SHP77 (cell line): ENCODE data around the gene ULK4.
"Not testable (repeated sequence)": the region's sequence is repeated elsewhere in the genome, so short reads cannot be mapped to it uniquely, and the experiment has no call there.

Experiments
- DNase-seq, 2 experiments: peaks; one replicate each; lab custom pipeline; 2025; lab: John Stamatoyannopoulos, UW

Gene ULK4

DNA sequence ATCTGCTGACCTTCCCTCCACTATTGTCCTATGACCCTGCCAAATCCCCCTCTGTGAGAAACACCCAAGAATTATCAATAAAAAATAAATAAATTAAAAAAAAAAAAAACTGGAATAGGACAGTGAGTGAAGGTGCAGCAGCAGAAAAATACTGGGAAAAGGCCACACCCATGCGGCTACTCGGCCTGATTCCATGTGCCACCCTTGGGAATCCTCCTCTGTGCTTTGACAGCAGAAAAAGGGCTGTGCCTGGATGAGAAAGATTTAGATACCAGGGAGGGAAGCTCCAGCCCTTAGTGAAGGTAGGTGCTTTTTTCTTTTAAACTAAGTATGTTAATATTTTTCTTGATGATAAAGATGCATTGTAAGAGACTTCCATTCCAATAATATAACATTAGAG is 654.8 kb downstream of the ULK4 start:
- no peak for DNase-seq

DNA sequence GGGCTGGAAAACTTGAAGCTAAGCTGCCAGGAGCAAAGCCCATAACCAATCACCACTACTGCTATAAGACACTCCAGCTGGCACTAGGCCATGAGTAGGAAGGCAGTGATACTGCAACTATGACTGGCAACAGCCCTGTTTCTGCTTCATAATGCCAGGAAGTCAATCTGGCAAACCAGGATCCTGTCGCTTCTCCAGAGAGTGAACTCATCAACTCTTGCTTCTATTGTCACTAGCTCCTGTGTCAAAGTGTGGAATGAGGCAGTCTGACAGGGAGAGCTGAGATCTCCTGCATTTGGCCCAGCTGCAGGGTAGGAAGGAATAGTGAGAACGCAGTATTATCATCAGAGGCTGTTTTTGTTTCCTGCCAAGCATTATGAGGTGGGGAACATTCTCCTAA is 657.3 kb downstream of the ULK4 start:
- peak in 1 of 2 experiments; percentile 5 for DNase-seq

DNA sequence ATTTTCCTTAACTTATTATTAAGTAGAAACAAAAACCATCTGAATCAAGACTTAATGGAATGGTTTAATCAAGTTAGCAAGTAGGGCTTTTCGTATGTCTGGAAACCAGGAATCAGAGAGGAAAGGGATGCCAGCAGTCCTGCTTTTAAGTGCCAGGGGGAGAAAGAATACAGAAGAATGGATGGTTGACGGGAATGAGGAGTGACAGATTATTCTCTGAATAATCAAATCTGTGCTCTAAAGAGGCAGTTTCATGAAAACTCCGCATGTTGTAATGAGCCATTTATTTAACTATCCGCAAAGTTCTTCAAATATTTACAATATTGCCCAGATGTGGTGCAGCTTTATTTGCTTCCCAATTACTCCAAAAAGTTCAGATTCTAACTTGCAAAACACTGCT is 659.6 kb downstream of the ULK4 start:
- DNase-seq = no peak

DNA sequence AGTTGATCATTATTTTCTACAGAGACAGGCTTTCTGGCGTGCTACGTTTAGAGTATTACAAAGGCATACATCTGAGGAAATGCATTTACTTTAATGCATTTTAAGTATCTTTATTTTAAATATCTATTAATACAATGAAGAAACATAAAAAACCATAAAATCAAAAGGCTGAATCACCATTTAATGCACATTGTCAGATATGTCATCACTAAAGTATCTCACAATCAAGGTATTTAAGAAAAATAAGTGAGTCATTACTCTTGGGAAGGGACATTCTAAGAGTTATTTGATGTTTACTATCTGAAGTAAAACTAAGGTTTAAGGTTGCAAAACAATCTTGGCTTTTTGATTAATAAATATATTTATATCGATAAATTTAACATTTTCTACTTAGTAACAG is 660.4 kb downstream of the ULK4 start:
- no peak for DNase-seq

DNA sequence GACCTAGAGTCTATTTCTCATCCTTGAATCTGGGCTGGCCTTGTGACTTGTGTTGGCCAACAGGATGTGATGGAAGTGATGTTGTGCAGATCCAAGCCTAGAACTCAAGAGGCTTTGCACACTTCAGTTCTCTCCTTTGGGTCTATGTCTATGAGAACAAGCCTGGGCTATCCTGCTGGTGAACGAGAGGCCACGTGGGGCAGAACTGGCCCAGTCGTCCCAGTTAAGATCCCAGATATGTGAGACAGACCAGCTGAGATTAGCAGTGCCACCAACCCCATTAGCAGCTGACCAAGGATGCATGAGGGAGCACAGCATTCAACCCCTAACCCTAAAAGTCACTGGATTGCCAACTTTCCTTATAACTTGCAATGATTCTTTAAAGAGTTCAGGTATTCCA is 662.9 kb downstream of the ULK4 start:
- DNase-seq = no peak

DNA sequence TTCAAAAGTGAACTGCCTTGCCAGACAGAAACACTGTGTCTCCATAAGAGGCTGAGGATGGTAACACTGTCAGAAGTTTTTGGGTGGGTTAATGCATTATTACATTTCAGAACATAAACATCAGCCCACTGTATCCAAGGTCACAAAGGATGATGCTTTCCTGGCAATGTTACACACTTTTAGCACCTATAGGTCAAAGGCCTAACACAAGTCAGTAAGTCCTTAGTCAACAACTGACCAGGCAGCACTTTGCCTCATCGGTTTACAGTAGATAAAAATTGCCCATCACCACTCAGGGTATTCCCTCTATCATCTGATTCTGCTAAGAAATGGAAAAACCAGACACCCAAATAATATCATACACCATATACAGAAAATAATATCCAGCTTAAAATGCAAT is 664.2 kb downstream of the ULK4 start:
- DNase-seq = no peak

DNA sequence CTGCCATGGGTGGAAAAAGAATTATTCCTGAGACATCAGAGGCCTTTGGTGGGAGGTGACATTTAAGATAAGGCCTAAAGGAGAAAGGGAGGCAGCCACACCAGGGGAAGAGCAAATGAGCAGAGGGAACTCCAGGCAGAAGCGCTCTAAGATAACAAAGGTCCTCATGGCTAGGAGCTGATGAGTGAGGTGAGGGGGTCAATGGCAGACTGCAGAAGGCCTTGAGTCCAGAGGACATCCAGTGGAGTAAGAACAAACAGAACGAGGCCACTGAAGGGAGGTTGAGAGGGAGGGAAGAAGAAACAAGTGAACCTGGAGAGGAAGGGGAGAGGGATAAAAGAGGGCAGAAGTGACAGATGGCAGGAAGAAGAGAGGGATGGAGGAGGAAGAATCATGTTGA is 665.3 kb downstream of the ULK4 start:
- no peak for DNase-seq

DNA sequence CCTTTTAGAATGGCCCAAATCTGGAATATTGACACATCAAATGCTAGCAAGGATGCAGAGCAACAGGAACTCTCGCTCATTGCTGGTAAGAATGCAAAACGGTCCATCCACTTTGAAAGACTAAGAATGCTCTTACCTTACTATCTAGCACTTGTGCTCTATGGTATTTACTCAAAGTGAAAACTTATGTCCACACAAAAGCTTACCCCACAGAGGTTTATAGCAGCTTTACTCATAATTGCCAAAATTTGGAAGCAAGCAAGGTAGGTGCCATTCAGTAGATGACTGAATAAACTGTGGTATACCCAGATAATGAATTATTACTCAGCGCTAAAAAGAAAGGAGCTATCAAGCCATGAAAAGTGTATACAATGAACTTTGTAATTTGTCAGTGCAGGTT is 666.2 kb downstream of the ULK4 start:
- DNase-seq = no peak

DNA sequence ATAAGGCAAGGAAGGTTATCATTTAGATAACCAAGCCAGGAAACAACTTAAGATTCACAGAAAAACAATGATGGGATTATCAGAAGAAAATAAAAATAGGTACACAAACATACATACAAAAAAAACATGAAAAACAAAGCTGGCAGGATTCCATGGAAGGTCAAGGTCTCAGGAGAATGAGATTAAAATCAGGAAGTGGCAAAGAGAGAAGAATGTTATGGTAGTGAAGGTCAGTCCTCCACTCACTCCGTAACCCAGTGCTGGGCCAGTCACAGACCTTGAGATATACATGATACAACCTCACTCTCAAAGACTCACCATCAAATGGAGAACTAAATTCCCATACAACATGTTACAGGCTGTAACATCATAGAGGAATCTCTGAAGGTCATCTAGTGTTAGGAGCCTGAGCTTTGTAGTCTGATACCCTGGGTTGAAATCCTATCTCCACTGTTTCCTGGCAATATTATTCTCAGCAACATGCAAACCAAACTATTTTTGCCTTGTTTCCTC is 668.7 kb downstream of the ULK4 start:
- no peak for DNase-seq

DNA sequence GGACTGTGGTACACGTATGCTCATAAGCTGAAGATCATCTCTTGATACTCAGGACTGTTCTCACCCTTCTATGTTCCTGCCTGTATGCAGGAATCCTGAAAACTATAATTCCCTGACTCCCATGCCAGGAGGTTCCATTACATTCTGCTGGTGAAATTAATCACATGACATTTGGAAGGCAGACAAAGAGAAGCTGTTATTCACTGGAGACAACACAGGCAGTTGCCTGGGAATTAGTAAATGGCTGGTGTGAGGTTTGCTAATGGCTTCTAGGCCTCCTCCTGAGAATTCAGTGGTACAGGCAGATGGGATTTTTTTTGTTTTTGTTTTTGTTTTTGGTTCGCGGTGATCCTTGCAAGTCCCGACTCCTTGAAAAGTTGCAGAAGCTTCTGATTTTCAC is 671.2 kb downstream of the ULK4 start:
- DNase-seq = no peak

DNA sequence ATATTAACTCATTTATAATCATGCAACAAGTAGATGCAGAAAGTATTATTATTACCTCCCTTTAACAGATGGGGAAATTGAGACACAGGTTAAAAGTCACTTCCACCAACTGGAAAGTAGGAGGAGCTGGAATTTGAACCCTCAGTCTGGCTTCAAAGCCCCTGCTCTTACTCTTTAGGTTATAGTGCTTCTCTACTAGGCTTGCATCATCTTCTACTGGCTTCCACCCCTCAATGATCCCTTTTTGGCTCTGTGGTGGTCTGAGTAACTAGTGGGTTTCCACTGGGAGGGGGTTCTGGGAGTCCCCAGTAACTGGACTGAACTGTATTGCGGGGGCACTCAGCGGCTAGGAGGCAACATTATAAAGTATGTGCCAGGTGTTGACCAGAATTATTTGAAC is 671.6 kb downstream of the ULK4 start:
- no peak for DNase-seq

DNA sequence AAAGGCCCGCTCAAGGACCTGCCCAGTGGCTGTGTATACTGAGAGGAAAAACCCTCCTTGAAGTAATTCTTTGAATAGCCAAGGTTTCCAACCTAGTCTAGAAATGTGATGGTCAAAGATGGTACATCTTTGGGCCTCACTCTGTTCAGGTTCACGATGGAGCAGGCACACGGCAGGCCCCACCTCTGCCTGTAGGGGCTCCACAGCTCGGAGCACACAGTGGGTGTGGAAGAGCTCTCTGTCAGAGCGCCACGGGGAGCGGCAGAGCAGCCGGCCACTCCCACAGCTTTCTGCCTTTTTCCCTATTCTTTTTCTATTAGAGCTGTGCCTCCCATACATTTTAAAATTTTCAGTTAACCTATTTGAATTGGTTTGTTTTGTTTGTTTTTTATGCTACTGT is 673.1 kb downstream of the ULK4 start:
- DNase-seq = no peak

DNA sequence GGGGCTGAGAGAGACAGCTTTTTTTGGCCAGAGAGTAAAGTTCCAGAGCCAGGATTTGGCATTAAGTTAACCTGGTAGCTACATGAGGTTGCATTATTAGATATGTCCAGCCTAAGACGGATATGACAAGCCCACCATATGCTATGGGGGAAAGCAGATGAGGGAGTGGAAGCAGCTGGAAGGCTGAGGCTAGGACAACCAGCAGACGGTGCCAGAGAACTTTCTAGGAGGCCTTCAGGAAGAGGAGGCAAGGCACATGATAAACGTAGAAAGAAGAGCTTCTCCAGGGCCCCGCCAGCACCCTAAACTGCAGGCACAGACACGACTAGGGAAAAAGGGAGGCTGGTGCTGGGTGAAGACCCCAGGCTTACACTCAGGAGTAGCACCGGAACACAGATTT is 675.6 kb downstream of the ULK4 start:
- no peak for DNase-seq

DNA sequence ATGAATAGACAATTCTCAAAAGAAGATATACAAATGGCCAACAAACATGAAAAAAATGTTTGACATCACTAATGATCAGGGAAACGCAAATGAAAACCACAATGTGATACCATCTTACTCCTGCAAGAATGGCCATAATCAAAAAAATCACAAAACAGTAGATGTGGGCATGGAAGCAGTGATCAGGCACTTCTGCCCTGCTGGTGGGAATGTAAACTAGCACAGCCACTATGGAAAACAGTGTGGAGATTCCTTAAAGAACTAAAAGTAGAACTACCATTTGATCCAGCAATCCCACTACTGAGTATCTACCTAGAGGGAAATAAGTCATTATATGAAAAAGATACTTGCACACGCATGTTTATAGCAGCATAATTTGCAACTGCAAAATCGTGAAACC is 677.0 kb downstream of the ULK4 start:
- not testable (repeated sequence) for DNase-seq

DNA sequence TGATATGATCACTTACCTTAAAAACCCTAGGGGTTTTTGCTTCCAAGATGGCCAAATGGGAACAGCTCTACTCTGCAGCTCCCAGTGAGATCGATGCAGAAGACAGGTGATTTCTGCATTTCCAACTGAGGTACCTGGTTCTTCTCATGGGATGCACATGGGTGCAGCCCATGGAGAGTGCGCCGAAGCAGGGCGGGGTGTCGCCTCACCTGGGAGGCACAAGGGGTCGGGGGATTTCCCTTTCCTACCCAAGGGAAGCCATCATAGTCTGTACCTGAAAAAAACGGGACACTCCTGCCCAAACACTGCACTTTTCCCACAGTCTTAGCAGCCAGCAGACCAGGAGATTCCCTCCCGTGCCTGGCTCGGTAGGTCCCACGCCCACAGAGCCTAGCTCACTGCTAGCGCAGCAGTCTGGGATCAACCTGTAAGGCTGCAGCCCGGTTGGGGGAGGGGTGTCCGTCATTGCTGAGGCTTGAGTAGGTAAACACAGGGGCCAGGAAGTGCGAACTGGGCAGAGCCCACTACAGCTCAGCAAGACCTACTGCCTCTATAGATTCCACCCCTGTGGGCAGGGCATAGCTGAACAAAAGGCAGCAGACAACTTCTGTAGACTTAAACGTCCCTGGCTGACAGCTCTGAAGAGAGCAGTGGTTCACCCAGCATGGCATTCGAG is 684.0 kb downstream of the ULK4 start:
- no peak for DNase-seq

DNA sequence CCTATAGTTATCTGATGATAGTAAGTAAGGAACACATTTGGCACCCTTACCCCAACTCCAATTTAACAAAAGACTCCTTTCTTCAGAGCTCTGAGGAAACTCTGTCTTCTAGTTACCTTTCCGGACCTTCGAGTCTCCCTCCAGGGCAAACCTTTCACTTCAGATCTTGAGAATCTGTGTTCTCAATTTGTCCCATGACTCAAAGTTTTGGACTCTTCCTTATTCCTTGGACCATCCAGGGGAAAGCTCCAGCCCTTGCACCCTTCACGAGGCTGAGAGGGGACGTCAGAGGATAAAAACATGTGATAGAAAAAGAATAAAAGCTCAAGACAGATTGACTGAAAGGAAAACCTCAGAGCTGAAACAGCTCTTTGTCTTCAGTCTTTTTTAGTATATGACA is 685.7 kb downstream of the ULK4 start:
- no peak for DNase-seq

DNA sequence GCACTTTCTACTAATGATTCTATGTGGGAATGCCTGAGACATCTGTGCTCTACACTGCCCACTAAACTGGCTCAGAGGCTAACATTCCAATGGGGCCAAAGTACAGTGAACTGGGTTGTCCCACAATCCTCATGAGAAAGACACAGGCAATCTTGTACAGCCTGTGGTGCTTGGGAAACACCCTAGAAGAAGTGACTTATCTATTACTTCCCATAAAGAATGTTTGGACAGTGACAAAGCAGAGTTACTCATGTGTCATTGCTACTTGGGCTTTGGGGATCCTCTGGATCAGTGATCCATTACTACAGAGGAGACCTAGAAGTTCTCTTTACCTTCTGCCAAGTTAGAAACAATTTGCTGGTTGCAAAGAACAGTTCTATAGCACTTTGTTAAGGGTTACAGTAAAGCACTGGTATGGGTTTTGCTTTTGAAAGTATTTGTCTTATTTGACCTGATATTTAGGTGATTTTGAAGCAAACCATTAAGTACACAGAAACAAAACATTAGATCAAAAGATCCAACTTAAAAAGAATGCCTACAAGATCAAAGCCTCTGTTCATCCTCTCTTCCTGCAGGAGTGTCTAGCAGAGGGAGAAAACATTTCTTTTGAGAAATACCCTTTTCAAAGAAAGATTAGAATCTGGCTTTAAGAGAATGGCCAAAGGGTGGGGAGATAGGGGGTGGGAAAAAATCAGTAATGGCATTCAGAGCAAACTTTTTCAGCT is 686.8 kb downstream of the ULK4 start:
- no peak for DNase-seq

DNA sequence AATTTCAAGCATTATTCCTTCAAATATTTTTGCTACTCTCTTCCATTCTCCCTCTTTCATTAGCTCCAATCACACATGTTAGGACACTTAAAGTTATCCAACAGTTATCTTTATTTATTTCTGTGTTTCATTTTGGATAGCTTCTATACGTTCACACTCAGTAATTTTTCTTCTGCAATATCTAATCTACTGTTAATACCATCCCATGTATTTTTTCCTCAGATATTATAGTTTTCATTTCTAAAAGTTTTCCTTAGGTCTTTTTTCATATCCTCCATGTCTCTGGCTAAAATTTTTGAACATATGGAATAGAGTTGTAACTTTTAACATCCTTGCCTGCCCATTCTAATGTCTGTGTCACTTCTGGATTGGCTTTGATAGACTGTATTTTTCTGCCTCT is 689.2 kb downstream of the ULK4 start:
- DNase-seq = no peak

DNA sequence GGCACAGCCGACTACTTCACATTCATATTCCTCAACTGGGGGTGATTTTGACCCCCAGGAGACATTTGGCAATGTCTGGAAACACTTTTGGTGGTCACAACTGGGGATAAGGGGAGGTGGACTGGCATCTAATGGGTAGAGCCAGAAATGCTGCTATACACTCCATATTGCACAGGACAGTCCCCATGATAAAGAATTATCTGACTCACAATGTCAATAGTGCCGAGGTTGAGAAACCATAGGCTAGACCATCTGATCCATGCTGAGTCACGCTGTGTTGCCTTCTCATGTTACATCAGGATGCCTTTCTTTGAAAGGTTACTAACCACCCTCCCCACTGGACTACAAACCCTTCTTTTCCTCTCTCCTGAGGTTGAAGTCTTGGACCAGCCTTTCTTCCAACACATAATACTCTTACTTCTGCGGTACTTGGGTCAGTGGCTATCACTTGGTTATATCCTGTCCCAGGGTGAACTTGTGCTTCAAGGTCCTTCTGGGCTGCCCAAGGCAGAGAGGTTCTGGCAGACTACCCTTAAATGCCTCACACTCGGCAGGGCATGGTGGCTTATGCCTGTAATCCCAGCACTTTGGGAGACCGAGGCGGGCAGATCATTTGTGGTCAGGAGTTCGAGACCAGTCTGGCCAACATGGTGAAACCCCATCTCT is 693.8 kb downstream of the ULK4 start:
- peak; percentile 26 to 35 for DNase-seq

DNA sequence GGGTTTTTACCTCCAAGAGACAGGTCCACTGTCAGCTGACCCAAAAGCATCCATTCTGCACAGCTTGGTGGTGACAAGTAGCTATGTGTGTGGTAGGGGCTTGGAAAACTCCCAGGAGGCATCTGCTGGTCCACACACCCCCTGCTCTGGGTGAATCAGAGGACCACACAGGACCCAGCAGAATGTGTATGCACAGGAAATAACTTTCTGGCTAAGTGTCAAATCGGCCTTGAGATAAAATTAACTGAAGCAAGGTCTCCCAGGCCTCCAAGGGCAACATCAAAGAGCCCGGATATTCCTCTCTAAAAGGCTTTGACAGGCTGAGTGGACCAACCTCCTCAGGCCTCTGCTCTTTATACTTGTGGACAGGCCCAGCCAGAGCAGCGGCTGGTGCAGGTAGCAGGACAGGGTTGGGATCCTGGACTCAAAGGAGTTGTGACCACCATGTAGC is 696.1 kb downstream of the ULK4 start:
- DNase-seq = no peak

DNA sequence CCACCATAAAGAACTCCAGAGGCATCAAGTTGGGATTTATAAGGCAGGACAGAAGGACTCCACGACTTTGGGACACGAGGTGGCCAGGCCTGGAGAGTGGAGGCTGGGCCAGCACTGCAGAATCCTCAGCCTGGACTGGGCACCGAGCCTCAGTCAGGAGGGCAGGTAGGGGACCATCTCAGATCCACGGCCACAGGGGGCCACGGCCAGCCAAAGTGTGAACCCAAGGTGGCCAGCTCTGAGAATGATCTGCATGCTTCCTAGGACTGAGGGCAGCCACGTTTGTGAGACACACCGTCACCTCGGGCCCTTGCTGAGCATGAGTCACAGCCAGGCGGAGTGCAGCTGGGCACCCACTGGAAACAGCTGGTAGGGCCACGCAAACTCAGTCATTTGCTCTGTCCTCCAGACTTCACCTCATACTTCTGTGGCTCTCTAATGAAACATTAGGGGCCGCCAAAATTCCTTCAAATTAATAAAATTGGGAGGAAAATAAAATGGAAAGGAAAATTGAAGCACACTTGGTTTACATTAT is 696.8 kb downstream of the ULK4 start:
- DNase-seq = no peak

DNA sequence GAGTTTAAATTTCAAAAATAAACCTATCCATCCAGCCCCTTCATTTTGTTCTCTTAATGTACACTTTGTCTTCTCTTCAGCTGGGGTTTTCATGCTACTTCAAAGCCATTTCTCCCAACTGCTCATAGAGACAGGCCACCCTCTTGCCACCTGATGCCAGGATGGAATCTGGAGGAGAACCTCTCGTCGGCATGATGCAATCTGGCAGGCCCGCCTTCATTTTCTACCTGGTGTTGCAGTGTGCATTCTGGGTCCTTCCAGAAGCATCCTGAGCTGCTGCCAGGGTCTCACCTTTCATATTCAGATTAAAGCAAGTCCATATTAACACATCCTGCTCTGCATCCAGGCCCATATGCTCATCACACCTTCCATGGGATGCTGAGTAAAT is 701.8 kb downstream of the ULK4 start:
- DNase-seq = no peak
